22Rv1 (cell line): ENCODE data around the gene STX18.

Experiments used
- CTCF ChIP-seq: fragments of 450-650 bp; IDR thresholded peaks from 2 replicates; pipeline ENCODE4 v1.5.1; 2017; ENCODE audit warnings: mild to moderate bottlenecking
- ZFX ChIP-seq: fragments of 450-650 bp; IDR thresholded peaks from 2 replicates; pipeline ENCODE4 v1.6.1; 2017; ENCODE audit warnings: antibody characterized with exemption, borderline replicate concordance

- no peak for TF ChIP-seq CTCF
- TF ChIP-seq ZFX: no peak
Measured at GRCh38 chr4:4405358-4405962, 136.4 kb downstream of the STX18 start.
